Thyroid gland (tissue), 4 donors: ENCODE data around the gene RNASET2.

ENCODE experiments used
- CTCF ChIP-seq, 6 experiments: fragments of 200-600 bp in 3 of 6; fragments of 450-650 bp in 3 of 6; sonication (generic) in 3 of 6; IDR thresholded peaks; one replicate each; pipeline ENCODE4 v1.5.1; 2016 to 2019; ENCODE audit warnings: antibody characterized with exemption in 6 of 6, mild to moderate bottlenecking in 2 of 6, inconsistent platforms in 1 of 6, moderate library complexity in 1 of 6
- POLR2A ChIP-seq, 2 donors: fragments of 450-650 bp; IDR thresholded peaks; one replicate each; pipeline ENCODE4 v1.6.1; 2017; ENCODE audit warnings: antibody characterized with exemption in 2 of 2, mild to moderate bottlenecking in 2 of 2, moderate library complexity in 1 of 2

GRCh38 chr6:166903027-166903426, 53.3 kb downstream of the RNASET2 start:
- TF ChIP-seq CTCF (IDR thresholded peaks at IDR 0.05) (no peak), POLR2A (IDR thresholded peaks at IDR 0.05) (no peak)
